ENCODE results near the gene HIPK2.

DNA sequence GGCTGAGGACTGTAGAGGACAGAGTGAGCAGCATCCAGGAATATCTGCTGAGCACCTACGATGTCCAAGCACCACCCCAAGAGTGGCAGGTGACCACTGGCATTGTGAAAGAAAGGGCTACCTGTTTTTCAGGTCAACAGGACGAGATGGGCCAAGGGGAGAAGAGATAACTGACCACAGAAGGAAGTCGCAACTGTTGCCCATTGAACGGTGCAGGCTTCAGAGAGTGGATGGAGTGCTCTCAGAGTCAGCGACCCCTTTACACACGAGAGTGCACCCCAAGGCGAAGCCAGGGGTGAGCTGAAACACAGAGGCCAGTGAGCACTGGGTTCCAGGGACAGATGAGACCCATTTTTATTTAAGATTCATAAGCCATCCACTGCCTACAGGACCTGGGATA lies 42.3 kb downstream of the HIPK2 start:
- TF ChIP-seq BRCA1 (IDR thresholded peaks at IDR 0.05; ENCODE audit: low read depth, low read length) (no peak), POLR2AphosphoS5 (IDR thresholded peaks at IDR 0.05; ENCODE audit: low read length) (no peak), TCF7 (IDR thresholded peaks at IDR 0.05; ENCODE audit: borderline replicate concordance) (no peak), SUZ12 (IDR thresholded peaks at IDR 0.05; ENCODE audit: unreplicated experiment) (no peak), FOS (IDR thresholded peaks at IDR 0.05; ENCODE audit: borderline replicate concordance, extremely low read depth, insufficient read length) (no peak), EZH2 (IDR thresholded peaks at IDR 0.05; ENCODE audit: borderline replicate concordance, control insufficient read depth, low read depth, low read length) (no peak), NFYB (IDR thresholded peaks at IDR 0.05; ENCODE audit: insufficient read depth, low read depth, low read length) (no peak), RCOR1 (conservative IDR thresholded peaks at IDR 0.05; ENCODE audit: low read depth, low read length) (no peak), BACH1 (IDR thresholded peaks at IDR 0.05; ENCODE audit: borderline replicate concordance) (no peak), NRF1 (conservative IDR thresholded peaks at IDR 0.05; ENCODE audit: low read depth, low read length) (no peak)
- TF ChIP-seq, protein P1, sequence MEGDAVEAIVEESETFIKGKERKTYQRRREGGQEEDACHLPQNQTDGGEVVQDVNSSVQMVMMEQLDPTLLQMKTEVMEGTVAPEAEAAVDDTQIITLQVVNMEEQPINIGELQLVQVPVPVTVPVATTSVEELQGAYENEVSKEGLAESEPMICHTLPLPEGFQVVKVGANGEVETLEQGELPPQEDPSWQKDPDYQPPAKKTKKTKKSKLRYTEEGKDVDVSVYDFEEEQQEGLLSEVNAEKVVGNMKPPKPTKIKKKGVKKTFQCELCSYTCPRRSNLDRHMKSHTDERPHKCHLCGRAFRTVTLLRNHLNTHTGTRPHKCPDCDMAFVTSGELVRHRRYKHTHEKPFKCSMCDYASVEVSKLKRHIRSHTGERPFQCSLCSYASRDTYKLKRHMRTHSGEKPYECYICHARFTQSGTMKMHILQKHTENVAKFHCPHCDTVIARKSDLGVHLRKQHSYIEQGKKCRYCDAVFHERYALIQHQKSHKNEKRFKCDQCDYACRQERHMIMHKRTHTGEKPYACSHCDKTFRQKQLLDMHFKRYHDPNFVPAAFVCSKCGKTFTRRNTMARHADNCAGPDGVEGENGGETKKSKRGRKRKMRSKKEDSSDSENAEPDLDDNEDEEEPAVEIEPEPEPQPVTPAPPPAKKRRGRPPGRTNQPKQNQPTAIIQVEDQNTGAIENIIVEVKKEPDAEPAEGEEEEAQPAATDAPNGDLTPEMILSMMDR (IDR thresholded peaks at IDR 0.05 in 2 of 3, conservative IDR thresholded peaks at IDR 0.05 in 1 of 3; ENCODE audit: control insufficient read depth in 2 of 3, extremely low read depth in 1 of 3, insufficient read depth in 1 of 3, low read depth in 3 of 3, low read length in 3 of 3) = no peak
- TF ChIP-seq, protein P2, sequence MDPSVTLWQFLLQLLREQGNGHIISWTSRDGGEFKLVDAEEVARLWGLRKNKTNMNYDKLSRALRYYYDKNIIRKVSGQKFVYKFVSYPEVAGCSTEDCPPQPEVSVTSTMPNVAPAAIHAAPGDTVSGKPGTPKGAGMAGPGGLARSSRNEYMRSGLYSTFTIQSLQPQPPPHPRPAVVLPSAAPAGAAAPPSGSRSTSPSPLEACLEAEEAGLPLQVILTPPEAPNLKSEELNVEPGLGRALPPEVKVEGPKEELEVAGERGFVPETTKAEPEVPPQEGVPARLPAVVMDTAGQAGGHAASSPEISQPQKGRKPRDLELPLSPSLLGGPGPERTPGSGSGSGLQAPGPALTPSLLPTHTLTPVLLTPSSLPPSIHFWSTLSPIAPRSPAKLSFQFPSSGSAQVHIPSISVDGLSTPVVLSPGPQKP (IDR thresholded peaks at IDR 0.05; ENCODE audit: low read depth, low read length) = no peak
- TF ChIP-seq, protein P3, sequence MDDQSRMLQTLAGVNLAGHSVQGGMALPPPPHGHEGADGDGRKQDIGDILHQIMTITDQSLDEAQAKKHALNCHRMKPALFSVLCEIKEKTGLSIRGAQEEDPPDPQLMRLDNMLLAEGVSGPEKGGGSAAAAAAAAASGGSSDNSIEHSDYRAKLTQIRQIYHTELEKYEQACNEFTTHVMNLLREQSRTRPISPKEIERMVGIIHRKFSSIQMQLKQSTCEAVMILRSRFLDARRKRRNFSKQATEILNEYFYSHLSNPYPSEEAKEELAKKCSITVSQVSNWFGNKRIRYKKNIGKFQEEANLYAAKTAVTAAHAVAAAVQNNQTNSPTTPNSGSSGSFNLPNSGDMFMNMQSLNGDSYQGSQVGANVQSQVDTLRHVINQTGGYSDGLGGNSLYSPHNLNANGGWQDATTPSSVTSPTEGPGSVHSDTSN (IDR thresholded peaks at IDR 0.05; ENCODE audit: insufficient replicate concordance, low read depth, low read length) = no peak

All from GM12878 (cell line).